Measurements from ENCODE around the gene SLC22A7.

DNA sequence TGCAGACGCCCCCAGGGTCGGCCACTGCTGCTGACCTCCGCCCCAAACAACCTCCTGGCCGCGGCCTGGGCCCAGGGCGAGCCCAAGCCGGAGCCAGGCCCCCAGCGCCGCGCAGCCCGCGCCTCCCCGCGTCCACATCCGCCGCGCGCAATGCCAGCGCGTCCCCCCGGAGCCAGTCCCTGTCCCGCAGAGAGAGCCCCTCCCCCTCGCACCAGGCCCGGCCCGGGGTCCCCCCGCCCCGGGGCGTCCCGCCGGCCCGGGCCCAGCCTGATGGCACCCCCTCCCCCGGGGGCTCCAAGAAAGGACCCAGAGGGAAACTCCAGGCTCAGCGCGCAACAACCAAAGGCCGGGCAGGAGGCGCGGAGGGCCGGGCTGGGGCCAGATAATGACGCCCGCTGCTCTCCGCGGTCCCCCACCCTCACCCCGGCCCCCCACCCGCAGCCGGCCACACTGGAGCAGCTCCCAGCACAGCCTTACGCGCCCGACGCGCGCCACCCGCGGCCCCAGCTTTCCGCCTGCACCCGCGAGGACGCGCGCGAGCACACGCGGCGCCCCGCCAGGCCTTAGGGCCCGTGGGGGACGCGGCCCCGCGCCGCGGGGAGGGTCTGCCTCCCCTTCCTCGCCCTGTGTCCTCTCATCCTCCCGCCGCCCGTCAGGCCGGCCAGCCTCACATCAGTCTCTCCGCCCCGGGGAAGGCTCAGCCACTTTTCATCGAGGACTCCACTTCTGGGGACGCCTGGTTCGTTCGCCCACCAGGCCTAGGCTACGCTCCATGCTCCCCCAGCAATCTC lies 12.9 kb upstream of the SLC22A7 start:
- TF ChIP-seq, protein P1, sequence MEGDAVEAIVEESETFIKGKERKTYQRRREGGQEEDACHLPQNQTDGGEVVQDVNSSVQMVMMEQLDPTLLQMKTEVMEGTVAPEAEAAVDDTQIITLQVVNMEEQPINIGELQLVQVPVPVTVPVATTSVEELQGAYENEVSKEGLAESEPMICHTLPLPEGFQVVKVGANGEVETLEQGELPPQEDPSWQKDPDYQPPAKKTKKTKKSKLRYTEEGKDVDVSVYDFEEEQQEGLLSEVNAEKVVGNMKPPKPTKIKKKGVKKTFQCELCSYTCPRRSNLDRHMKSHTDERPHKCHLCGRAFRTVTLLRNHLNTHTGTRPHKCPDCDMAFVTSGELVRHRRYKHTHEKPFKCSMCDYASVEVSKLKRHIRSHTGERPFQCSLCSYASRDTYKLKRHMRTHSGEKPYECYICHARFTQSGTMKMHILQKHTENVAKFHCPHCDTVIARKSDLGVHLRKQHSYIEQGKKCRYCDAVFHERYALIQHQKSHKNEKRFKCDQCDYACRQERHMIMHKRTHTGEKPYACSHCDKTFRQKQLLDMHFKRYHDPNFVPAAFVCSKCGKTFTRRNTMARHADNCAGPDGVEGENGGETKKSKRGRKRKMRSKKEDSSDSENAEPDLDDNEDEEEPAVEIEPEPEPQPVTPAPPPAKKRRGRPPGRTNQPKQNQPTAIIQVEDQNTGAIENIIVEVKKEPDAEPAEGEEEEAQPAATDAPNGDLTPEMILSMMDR (IDR thresholded peaks at IDR 0.05): no peak
- TF ChIP-seq EZH2 (IDR thresholded peaks at IDR 0.05; ENCODE audit: borderline replicate concordance, insufficient read depth, low read depth, low read length, poor library complexity, severe bottlenecking): no peak

Data from B cell (primary cell).